ENCODE data around the gene STXBP2. TPM values are rescaled to one million over a fixed set of nuclear protein-coding genes. Genes with fewer than 3 reads are reported as not detected.

Gene STXBP2
- total and polyA plus RNA-seq, 2 experiments from 2014 or later, result 58.6 to 142 TPM

DNA sequence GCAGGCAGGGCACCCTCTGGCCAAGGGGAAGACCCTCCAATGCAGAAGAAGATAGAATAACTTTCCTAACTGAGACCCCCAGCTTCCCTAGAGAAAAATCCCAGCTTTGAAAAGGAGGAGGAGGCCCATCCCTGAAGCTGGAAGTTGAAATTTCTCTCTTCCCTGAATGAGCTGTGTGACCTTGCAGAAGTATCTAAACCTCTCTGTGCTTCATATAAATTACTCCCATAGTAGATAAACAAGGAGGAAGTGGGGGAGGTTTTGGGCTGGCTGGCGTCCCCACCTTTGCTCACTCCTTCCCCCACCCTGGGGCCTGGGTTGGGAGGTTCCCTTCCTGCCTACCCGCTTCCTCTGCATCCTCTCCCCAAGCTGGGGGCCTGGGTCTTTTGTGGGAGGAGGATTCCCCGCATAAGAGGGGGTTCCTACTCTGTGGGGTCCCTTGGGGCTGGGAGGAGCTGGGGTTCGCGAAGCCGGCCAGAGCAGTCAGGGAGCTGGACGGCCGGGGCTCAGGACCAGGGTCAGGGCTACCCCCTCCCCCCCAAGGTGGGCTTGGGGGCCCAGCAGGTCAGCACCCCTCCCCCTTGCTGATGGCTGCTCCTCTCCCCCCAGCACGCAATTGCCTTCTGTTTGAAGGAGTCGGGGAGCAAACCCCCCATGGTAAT lies 29.6 kb upstream of the STXBP2 start:
- Histone ChIP-seq H3K27me3 (no peaks in the 10 kb centered on the region), H3K4me3 (no peak overlapping the region), H3K9me2 (replicated peaks; ENCODE audit: insufficient read depth) (no peaks in the 10 kb centered on the region), H3K79me2 (peaks cover 35% of the 10 kb centered on the region), H3K36me3 (replicated peaks; ENCODE audit: insufficient read depth, low read depth) (no peaks in the 10 kb centered on the region), H3K4me1 (ENCODE audit: insufficient read depth) (no peaks in the 10 kb centered on the region), H3K9me3 (ENCODE audit: low read depth) (no peaks in the 10 kb centered on the region), H2AFZ (no peak overlapping the region), H4K20me1 (ENCODE audit: insufficient read depth, poor library complexity, severe bottlenecking) (peaks cover 51% of the 10 kb centered on the region), H3K27ac (no peak overlapping the region), H3K4me2 (no peak overlapping the region)
- TF ChIP-seq, protein P1, sequence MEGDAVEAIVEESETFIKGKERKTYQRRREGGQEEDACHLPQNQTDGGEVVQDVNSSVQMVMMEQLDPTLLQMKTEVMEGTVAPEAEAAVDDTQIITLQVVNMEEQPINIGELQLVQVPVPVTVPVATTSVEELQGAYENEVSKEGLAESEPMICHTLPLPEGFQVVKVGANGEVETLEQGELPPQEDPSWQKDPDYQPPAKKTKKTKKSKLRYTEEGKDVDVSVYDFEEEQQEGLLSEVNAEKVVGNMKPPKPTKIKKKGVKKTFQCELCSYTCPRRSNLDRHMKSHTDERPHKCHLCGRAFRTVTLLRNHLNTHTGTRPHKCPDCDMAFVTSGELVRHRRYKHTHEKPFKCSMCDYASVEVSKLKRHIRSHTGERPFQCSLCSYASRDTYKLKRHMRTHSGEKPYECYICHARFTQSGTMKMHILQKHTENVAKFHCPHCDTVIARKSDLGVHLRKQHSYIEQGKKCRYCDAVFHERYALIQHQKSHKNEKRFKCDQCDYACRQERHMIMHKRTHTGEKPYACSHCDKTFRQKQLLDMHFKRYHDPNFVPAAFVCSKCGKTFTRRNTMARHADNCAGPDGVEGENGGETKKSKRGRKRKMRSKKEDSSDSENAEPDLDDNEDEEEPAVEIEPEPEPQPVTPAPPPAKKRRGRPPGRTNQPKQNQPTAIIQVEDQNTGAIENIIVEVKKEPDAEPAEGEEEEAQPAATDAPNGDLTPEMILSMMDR (IDR thresholded peaks at IDR 0.05; ENCODE audit: poor library complexity), result no peak
- TF ChIP-seq EZH2phosphoT487 (IDR thresholded peaks at IDR 0.05; ENCODE audit: low read depth, severe bottlenecking, unreplicated experiment) (no peak), EZH2 (IDR thresholded peaks at IDR 0.05; ENCODE audit: borderline replicate concordance) (no peak)
- WGBS (ENCODE audit: low lambda C conversion rate, missing lambda C conversion rate), result 92% methylated on average over 6 of the region's 10 CpGs
- DNase-seq (ENCODE audit: low spot score), result no peak

DNA sequence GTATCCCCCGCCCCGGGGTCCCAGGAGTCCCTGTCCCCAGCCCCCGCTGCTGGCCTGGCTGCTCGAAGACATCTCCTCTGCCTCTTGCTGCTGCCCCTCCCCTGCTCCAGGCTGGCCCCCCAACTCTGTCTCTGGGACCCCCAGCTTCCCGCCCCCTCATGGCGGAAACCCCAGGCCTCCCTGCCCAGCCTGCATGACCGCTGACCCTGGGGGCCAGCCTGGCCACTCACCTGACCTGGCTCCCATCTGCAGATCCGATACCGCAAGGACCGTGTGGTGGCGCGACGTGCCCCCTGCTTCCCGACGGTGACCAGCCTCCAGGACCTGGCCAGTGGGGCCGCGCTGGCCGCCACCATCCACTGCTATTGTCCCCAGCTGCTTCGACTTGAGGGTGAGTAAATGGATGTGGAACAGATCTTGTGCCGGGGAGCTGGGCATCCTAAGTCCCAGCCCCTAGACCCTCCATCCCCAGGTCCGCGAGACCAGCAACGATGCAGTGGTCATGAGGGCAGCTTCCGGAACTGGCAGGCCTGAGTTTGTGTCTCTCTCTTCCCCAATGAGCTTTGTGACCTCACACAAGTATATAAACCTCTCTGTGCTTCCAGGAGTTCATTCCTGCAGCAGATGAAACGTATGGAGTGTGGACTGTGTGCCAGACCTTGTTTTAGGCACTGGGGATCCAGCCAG lies 28.9 kb upstream of the STXBP2 start:
- Histone ChIP-seq H3K27ac (no peak overlapping the region), H3K4me1 (ENCODE audit: insufficient read depth) (no peaks in the 10 kb centered on the region), H3K4me3 (no peak overlapping the region), H3K36me3 (replicated peaks; ENCODE audit: insufficient read depth, low read depth) (no peaks in the 10 kb centered on the region), H3K9me2 (replicated peaks; ENCODE audit: insufficient read depth) (no peaks in the 10 kb centered on the region), H3K9me3 (ENCODE audit: low read depth) (no peaks in the 10 kb centered on the region), H3K27me3 (no peaks in the 10 kb centered on the region), H3K79me2 (peaks cover 29% of the 10 kb centered on the region), H3K4me2 (no peak overlapping the region), H2AFZ (no peak overlapping the region), H4K20me1 (ENCODE audit: insufficient read depth, poor library complexity, severe bottlenecking) (peaks cover 47% of the 10 kb centered on the region)
- TF ChIP-seq, protein P1 (IDR thresholded peaks at IDR 0.05; ENCODE audit: poor library complexity), result no peak
- TF ChIP-seq EZH2phosphoT487 (IDR thresholded peaks at IDR 0.05; ENCODE audit: low read depth, severe bottlenecking, unreplicated experiment), result no peak
- TF ChIP-seq EZH2 (IDR thresholded peaks at IDR 0.05; ENCODE audit: borderline replicate concordance), result no peak
- WGBS (ENCODE audit: low lambda C conversion rate, missing lambda C conversion rate), result 98% methylated on average over 21 of the region's 25 CpGs
- no peak for DNase-seq (ENCODE audit: low spot score)

- H3K9me3 ChIP-seq (ENCODE audit: low read depth), result no peaks in the 10 kb centered on the region
- H3K36me3 ChIP-seq (replicated peaks; ENCODE audit: insufficient read depth, low read depth), result no peaks in the 10 kb centered on the region
- peaks cover 2% of the 10 kb centered on the region for H3K79me2 ChIP-seq
- H4K20me1 ChIP-seq (ENCODE audit: insufficient read depth, poor library complexity, severe bottlenecking), result peaks cover 21% of the 10 kb centered on the region
- no peaks in the 10 kb centered on the region for H3K9me2 ChIP-seq (replicated peaks; ENCODE audit: insufficient read depth)
- H3K4me2 ChIP-seq, result no peak overlapping the region
- WGBS (ENCODE audit: low lambda C conversion rate, missing lambda C conversion rate), result 93% methylated on average over 23 of the region's 31 CpGs
- H3K27ac ChIP-seq, result no peak overlapping the region
- no peak for DNase-seq (ENCODE audit: low spot score)
- no peak overlapping the region for H2AFZ ChIP-seq
- TF ChIP-seq, protein P1 (IDR thresholded peaks at IDR 0.05; ENCODE audit: poor library complexity), result no peak
- TF ChIP-seq EZH2phosphoT487 (IDR thresholded peaks at IDR 0.05; ENCODE audit: low read depth, severe bottlenecking, unreplicated experiment) (no peak), EZH2 (IDR thresholded peaks at IDR 0.05; ENCODE audit: borderline replicate concordance) (no peak)
- H3K27me3 ChIP-seq, result no peaks in the 10 kb centered on the region
- no peaks in the 10 kb centered on the region for H3K4me1 ChIP-seq (ENCODE audit: insufficient read depth)
- H3K4me3 ChIP-seq, result no peak overlapping the region
These were observed 26.2 kb upstream of the STXBP2 start for GRCh38 chr19:7610491-7611240.
